ENCODE measurements around the gene TECR.
A peak's percentile ranks its signal among the peaks of the same experiment; 100 is the strongest.
"Not testable (repeated sequence)": the region's sequence is repeated elsewhere in the genome, so short reads cannot be mapped to it uniquely, and the experiment has no call there.

TECR gene

GRCh38 chr19:14580623-14581237 lies 51.3 kb downstream of the TECR start:
- TF ChIP-seq MAX (IDR thresholded peaks at IDR 0.05; ENCODE audit: low read depth, low read length) (no peak), CTCF (IDR thresholded peaks at IDR 0.05; ENCODE audit: low read depth, low read length) (no peak), POLR2A (IDR thresholded peaks at IDR 0.05; ENCODE audit: extremely low read depth, insufficient read length) (no peak), MYC (IDR thresholded peaks at IDR 0.05; ENCODE audit: low read depth, low read length) (no peak)
- peak; percentile 14 for DNase-seq (ENCODE audit: low read depth)

GRCh38 chr19:14582894-14583340 lies 53.5 kb downstream of the TECR start, which contains the start of gene CLEC17A:
CLEC17A (plus strand) TSS chr19:14583084; CDS start chr19:14583161, 77 bp downstream.
- H3K4me3 ChIP-seq (ENCODE audit: low read depth, low read length), result no peak within 1 kb of the TSS
- DNase-seq (ENCODE audit: low read depth), result peak; percentile 29
- no peak for TF ChIP-seq MAX (IDR thresholded peaks at IDR 0.05; ENCODE audit: low read depth, low read length)
- TF ChIP-seq MYC (IDR thresholded peaks at IDR 0.05; ENCODE audit: low read depth, low read length), result no peak
- no peak for TF ChIP-seq CTCF (IDR thresholded peaks at IDR 0.05; ENCODE audit: low read depth, low read length)
- TF ChIP-seq POLR2A (IDR thresholded peaks at IDR 0.05; ENCODE audit: extremely low read depth, insufficient read length), result no peak

More at GRCh38 chr19:14580623-14581237, 51.3 kb downstream of the TECR start:
- H3K4me3 ChIP-seq (ENCODE audit: low read depth, low read length), result no peak overlapping the region

- H3K4me3 ChIP-seq (ENCODE audit: low read depth, low read length); DNase-seq (ENCODE audit: low read depth): not testable (repeated sequence)
Observed at GRCh38 chr19:14584372-14584771, 55.0 kb downstream of the TECR start.

- DNase-seq (ENCODE audit: low read depth), result peak; percentile 79
- not testable (repeated sequence) for H3K4me3 ChIP-seq (ENCODE audit: low read depth, low read length)
Observed at GRCh38 chr19:14585187-14585586, 55.8 kb downstream of the TECR start.

- H3K4me3 ChIP-seq (ENCODE audit: low read depth, low read length), result not testable (repeated sequence)
- DNase-seq (ENCODE audit: low read depth), result peak; percentile 40
Observed at GRCh38 chr19:14589433-14589832, 60.0 kb downstream of the TECR start.

GRCh38 chr19:14595558-14595957 lies 66.2 kb downstream of the TECR start:
- no peak for DNase-seq (ENCODE audit: low read depth)
- no peak for TF ChIP-seq MYC (IDR thresholded peaks at IDR 0.05; ENCODE audit: low read depth, low read length)
- no peak for TF ChIP-seq CTCF (IDR thresholded peaks at IDR 0.05; ENCODE audit: low read depth, low read length)
- TF ChIP-seq MAX (IDR thresholded peaks at IDR 0.05; ENCODE audit: low read depth, low read length), result no peak
- TF ChIP-seq POLR2A (IDR thresholded peaks at IDR 0.05; ENCODE audit: extremely low read depth, insufficient read length), result no peak
- no peak overlapping the region for H3K4me3 ChIP-seq (ENCODE audit: low read depth, low read length)

- TF ChIP-seq MAX (IDR thresholded peaks at IDR 0.05; ENCODE audit: low read depth, low read length) (no peak), POLR2A (IDR thresholded peaks at IDR 0.05; ENCODE audit: extremely low read depth, insufficient read length) (no peak), MYC (IDR thresholded peaks at IDR 0.05; ENCODE audit: low read depth, low read length) (no peak), CTCF (IDR thresholded peaks at IDR 0.05; ENCODE audit: low read depth, low read length) (no peak)
- no peak overlapping the region for H3K4me3 ChIP-seq (ENCODE audit: low read depth, low read length)
- no peak for DNase-seq (ENCODE audit: low read depth)
Observed at GRCh38 chr19:14599548-14600147, 70.3 kb downstream of the TECR start.
